ENCODE measurements around the gene SYNE3. TPM values are rescaled to one million over a fixed set of nuclear protein-coding genes. Genes with fewer than 3 reads are reported as not detected.

The SYNE3 gene
- total RNA-seq (2012; rRNA removed) = 26.9 and 32.2 TPM in 2 replicates

- H3K27me3 ChIP-seq (ENCODE audit: control insufficient read depth, insufficient read depth, low read length) = no peaks in the 10 kb centered on the region
- no peaks in the 10 kb centered on the region for H3K36me3 ChIP-seq (ENCODE audit: insufficient read depth, low read length)
- peak within 1 kb of the TSS; percentile 82 for H3K4me3 ChIP-seq (ENCODE audit: low read length)
- H3K9ac ChIP-seq (ENCODE audit: low read depth, low read length) = peak within 1 kb of the TSS; percentile 82
- no peaks in the 10 kb centered on the region for H3K9me3 ChIP-seq (replicated peaks; ENCODE audit: low read length)
- peak within 1 kb of the TSS; percentile 99 for H3K4me2 ChIP-seq (ENCODE audit: low read length)
- peaks cover 60% of the 10 kb centered on the region for H3K4me1 ChIP-seq (ENCODE audit: control insufficient read depth, insufficient read depth, low read length)
These were observed at the start of gene SYNE3 for GRCh38 chr14:95516554-95517181. Gene SYNE3, minus strand, starts transcription at chr14:95516650. Its CDS starts 40,829 bp downstream, at chr14:95475821.

- Histone ChIP-seq H3K9me3 (replicated peaks; ENCODE audit: low read length) (no peaks in the 10 kb centered on the region), H3K4me1 (ENCODE audit: control insufficient read depth, insufficient read depth, low read length) (peaks cover 12% of the 10 kb centered on the region), H3K36me3 (ENCODE audit: insufficient read depth, low read length) (no peaks in the 10 kb centered on the region), H3K9ac (ENCODE audit: low read depth, low read length) (no peak overlapping the region), H3K27me3 (ENCODE audit: control insufficient read depth, insufficient read depth, low read length) (peaks cover 13% of the 10 kb centered on the region), H3K4me2 (ENCODE audit: low read length) (peak overlapping the region; percentile 70), H3K4me3 (ENCODE audit: low read length) (no peak overlapping the region)
These were observed 47.6 kb upstream of the SYNE3 start for GRCh38 chr14:95564060-95564459.

DNA sequence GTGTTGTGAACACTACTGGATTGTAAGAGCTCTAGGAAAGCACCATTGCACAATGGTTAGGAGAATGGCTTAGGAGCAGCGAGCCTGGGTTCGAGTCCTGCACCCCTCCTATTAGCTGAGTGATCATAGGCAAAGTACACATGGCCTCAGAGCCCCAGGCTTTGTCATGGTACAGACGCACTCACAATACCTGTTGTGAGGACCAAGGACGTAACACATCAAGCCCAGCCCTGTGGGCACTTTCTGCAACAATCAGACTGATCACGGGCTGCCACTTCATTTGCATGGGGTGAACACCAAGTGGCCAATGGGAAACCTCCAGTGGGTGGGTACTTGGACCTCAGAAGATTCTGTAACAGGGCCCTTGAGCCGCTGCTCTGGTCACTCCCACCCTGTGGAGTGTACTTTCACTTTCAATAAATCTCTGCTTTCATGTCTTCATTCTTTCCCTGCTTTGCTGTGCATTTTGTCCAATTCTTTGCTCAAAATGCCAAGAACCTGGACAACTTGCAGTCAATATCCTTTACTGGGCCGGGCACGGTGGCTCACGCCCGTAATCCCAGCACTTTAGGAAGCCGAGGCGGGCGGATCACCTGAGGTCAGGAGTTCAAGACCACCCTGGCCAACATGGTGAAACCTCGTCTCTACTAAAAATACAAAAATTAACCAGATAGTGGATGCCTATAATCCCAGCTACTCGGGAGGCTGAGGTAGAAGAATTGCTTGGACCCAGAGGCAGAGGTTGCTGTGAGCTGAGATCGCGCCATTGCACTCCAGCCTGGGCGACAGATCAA lies 46.6 kb upstream of the SYNE3 start:
- H3K27me3 ChIP-seq (ENCODE audit: control insufficient read depth, insufficient read depth, low read length) = peaks cover 13% of the 10 kb centered on the region
- no peaks in the 10 kb centered on the region for H3K36me3 ChIP-seq (ENCODE audit: insufficient read depth, low read length)
- H3K4me3 ChIP-seq (ENCODE audit: low read length) = peak overlapping the region; percentile 62
- H3K9ac ChIP-seq (ENCODE audit: low read depth, low read length) = no peak overlapping the region
- H3K9me3 ChIP-seq (replicated peaks; ENCODE audit: low read length) = no peaks in the 10 kb centered on the region
- H3K4me1 ChIP-seq (ENCODE audit: control insufficient read depth, insufficient read depth, low read length) = peaks cover 12% of the 10 kb centered on the region
- H3K4me2 ChIP-seq (ENCODE audit: low read length) = peak overlapping the region; percentile 70

DNA sequence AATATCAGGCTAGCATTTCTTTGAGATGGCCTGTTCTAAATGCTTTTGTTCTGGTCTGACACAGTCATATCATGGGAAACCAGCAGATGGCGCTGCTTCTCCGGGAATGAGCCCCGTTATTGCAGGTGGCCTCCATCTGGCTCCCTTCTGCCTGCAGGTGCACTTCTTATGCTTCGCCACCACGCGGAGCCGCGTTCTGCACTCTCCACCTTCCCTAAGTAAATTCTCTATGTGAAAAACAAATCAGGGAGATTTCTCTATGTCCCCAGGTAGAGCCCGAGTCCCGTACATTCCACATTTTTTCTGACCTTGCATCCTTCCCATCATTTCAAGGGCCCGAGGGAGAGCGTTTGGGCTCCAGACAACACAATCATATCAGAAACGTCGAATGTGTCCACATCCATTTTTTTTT lies 44.6 kb upstream of the SYNE3 start:
- H3K36me3 ChIP-seq (ENCODE audit: insufficient read depth, low read length) = no peaks in the 10 kb centered on the region
- H3K9me3 ChIP-seq (replicated peaks; ENCODE audit: low read length) = no peaks in the 10 kb centered on the region
- H3K4me2 ChIP-seq (ENCODE audit: low read length) = no peak overlapping the region
- no peak overlapping the region for H3K9ac ChIP-seq (ENCODE audit: low read depth, low read length)
- peaks cover 12% of the 10 kb centered on the region for H3K4me1 ChIP-seq (ENCODE audit: control insufficient read depth, insufficient read depth, low read length)
- H3K27me3 ChIP-seq (ENCODE audit: control insufficient read depth, insufficient read depth, low read length) = peaks cover 13% of the 10 kb centered on the region
- H3K4me3 ChIP-seq (ENCODE audit: low read length) = no peak overlapping the region

- peaks cover 10% of the 10 kb centered on the region for H3K4me1 ChIP-seq (ENCODE audit: control insufficient read depth, insufficient read depth, low read length)
- H3K4me2 ChIP-seq (ENCODE audit: low read length) = no peak overlapping the region
- H3K4me3 ChIP-seq (ENCODE audit: low read length) = no peak overlapping the region
- peaks cover 13% of the 10 kb centered on the region for H3K27me3 ChIP-seq (ENCODE audit: control insufficient read depth, insufficient read depth, low read length)
- no peak overlapping the region for H3K9ac ChIP-seq (ENCODE audit: low read depth, low read length)
- no peaks in the 10 kb centered on the region for H3K9me3 ChIP-seq (replicated peaks; ENCODE audit: low read length)
- H3K36me3 ChIP-seq (ENCODE audit: insufficient read depth, low read length) = no peaks in the 10 kb centered on the region
These were observed 42.8 kb upstream of the SYNE3 start for GRCh38 chr14:95559203-95559602.

DNA sequence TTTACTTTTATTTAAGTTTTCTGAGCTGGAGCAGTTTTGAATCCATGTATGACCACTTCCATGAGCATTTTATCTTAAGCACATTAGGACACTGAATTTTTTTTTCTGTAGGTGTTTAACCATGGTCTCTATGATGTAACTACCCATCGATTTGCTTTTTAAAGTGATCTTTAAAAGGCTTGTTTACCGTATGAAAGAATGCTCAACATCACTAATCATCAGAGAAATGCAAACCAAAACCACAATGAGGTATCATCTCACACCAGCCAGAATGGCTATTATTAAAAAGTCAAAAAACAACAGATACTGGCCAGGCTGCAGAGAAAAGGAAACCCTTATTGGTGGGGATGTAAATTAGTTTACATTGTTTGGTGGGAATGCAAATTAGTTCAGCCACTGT lies 41.4 kb upstream of the SYNE3 start:
- H3K4me3 ChIP-seq (ENCODE audit: low read length) = no peak overlapping the region
- H3K4me2 ChIP-seq (ENCODE audit: low read length) = no peak overlapping the region
- no peak overlapping the region for H3K9ac ChIP-seq (ENCODE audit: low read depth, low read length)
- no peaks in the 10 kb centered on the region for H3K9me3 ChIP-seq (replicated peaks; ENCODE audit: low read length)
- H3K27me3 ChIP-seq (ENCODE audit: control insufficient read depth, insufficient read depth, low read length) = peaks cover 11% of the 10 kb centered on the region
- no peaks in the 10 kb centered on the region for H3K36me3 ChIP-seq (ENCODE audit: insufficient read depth, low read length)
- no peaks in the 10 kb centered on the region for H3K4me1 ChIP-seq (ENCODE audit: control insufficient read depth, insufficient read depth, low read length)

- Histone ChIP-seq H3K4me3 (ENCODE audit: low read length) (no peak overlapping the region), H3K27me3 (ENCODE audit: control insufficient read depth, insufficient read depth, low read length) (peaks cover 6% of the 10 kb centered on the region), H3K4me2 (ENCODE audit: low read length) (no peak overlapping the region), H3K36me3 (ENCODE audit: insufficient read depth, low read length) (no peaks in the 10 kb centered on the region), H3K4me1 (ENCODE audit: control insufficient read depth, insufficient read depth, low read length) (no peaks in the 10 kb centered on the region), H3K9ac (ENCODE audit: low read depth, low read length) (no peak overlapping the region), H3K9me3 (replicated peaks; ENCODE audit: low read length) (no peaks in the 10 kb centered on the region)
These were observed 40.8 kb upstream of the SYNE3 start for GRCh38 chr14:95557291-95557690.

DNA sequence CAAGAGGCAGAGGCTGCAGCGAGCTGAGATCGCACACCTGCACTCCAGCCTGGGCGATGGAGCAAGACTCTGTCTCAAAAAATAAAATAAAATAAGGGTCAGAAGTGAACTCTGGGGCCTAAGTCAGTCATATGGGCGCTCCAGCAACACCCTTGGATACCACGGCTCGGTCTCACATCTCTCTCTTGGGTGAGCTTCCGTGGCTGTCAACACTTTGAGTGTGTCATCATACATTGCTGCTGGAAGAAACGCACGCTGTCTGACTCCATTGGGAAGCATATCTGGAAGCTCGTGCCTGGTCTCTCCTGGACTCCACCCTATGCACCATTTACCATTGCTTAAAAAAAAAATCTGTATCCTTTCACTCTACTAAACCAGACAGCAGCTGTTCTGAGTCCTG lies 38.6 kb upstream of the SYNE3 start:
- Histone ChIP-seq H3K27me3 (ENCODE audit: control insufficient read depth, insufficient read depth, low read length) (no peaks in the 10 kb centered on the region), H3K4me1 (ENCODE audit: control insufficient read depth, insufficient read depth, low read length) (no peaks in the 10 kb centered on the region), H3K9me3 (replicated peaks; ENCODE audit: low read length) (no peaks in the 10 kb centered on the region), H3K4me2 (ENCODE audit: low read length) (no peak overlapping the region), H3K9ac (ENCODE audit: low read depth, low read length) (no peak overlapping the region), H3K4me3 (ENCODE audit: low read length) (no peak overlapping the region), H3K36me3 (ENCODE audit: insufficient read depth, low read length) (no peaks in the 10 kb centered on the region)

DNA sequence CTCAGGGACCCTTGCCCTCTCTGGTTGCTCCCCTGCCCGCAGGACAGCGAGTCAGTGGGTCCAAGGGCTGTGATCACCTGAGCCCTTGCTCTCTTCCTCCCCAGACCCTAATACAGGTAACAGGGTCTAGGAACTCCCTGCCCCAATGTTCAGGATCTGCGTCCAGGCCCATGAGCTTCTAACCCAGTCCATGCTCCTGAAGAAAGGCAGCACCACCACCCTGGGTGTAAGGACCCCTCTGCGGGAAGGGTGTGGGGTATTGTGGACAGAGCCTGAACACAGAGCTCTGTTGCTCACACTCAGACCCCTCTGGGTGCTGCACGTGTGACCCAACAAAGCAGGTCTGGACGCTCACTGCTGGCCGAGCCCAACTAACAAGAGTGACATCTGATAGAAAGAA lies 36.7 kb upstream of the SYNE3 start:
- Histone ChIP-seq H3K9ac (ENCODE audit: low read depth, low read length) (no peak overlapping the region), H3K27me3 (ENCODE audit: control insufficient read depth, insufficient read depth, low read length) (no peaks in the 10 kb centered on the region), H3K9me3 (replicated peaks; ENCODE audit: low read length) (no peaks in the 10 kb centered on the region), H3K4me3 (ENCODE audit: low read length) (no peak overlapping the region), H3K4me1 (ENCODE audit: control insufficient read depth, insufficient read depth, low read length) (peaks cover under 1% of the 10 kb centered on the region), H3K4me2 (ENCODE audit: low read length) (no peak overlapping the region), H3K36me3 (ENCODE audit: insufficient read depth, low read length) (peaks cover 3% of the 10 kb centered on the region)

GRCh38 chr14:95551435-95551834 lies 35.0 kb upstream of the SYNE3 start:
- Histone ChIP-seq H3K4me3 (ENCODE audit: low read length) (no peak overlapping the region), H3K9ac (ENCODE audit: low read depth, low read length) (no peak overlapping the region), H3K36me3 (ENCODE audit: insufficient read depth, low read length) (peaks cover 3% of the 10 kb centered on the region), H3K4me1 (ENCODE audit: control insufficient read depth, insufficient read depth, low read length) (peaks cover 12% of the 10 kb centered on the region), H3K4me2 (ENCODE audit: low read length) (no peak overlapping the region), H3K27me3 (ENCODE audit: control insufficient read depth, insufficient read depth, low read length) (no peaks in the 10 kb centered on the region), H3K9me3 (replicated peaks; ENCODE audit: low read length) (no peaks in the 10 kb centered on the region)

DNA sequence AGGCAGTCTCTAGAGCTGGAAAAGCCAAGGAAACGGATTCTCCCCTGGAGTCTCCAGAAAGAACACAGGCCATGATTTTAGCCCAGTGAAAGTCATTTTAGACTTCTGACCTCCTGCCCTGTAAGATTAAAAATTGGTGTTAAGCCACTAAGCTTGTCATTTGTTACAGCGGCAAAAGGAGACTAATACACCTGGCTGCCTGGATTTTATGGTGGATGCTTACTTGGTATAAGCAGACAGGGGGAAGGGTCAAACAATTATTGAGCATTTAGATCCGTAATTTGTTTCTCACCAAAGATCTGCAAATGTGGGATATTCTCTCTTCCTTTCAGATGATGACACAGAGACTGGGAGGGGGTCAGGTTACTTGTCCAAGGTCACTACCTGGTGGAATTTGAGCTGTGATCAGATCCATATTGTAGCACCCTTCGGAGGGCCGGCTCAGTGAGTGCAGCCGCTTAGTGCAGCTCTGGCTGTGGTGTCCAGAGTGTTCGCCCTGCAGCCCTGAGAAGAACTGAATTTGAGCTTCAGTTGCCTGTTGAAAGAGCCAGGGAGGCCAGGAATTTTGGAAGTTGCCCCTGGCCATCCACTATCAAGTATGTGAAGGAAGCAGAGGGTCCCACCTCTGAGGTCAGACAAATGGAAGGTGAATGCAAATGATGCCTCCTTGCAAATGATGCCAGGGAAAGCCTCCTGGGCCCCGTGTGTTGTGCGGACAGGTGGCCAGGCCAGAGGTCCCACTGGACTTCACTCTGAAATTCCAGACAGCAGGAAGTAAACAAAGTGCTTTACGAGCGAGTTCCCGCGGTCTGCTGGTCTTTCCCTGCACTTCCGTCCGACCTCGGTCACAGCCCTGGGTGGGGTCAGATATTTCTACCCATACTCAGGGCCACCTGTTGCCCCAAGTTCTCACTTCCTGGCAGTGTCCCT lies 33.5 kb upstream of the SYNE3 start:
- Histone ChIP-seq H3K4me3 (ENCODE audit: low read length) (no peak overlapping the region), H3K4me2 (ENCODE audit: low read length) (no peak overlapping the region), H3K9ac (ENCODE audit: low read depth, low read length) (no peak overlapping the region), H3K9me3 (replicated peaks; ENCODE audit: low read length) (peaks cover 7% of the 10 kb centered on the region), H3K4me1 (ENCODE audit: control insufficient read depth, insufficient read depth, low read length) (peaks cover 20% of the 10 kb centered on the region), H3K27me3 (ENCODE audit: control insufficient read depth, insufficient read depth, low read length) (no peaks in the 10 kb centered on the region), H3K36me3 (ENCODE audit: insufficient read depth, low read length) (peaks cover 3% of the 10 kb centered on the region)

All from skeletal muscle satellite cell (primary cell).